NCI-H1092 treated with DMSO at 0.1 percent for 48 hours (cell line): ENCODE results near the gene TBCC.

ENCODE experiments used
- DNase-seq: peaks from one replicate; lab custom pipeline; 2025; lab: John Stamatoyannopoulos, UW

The TBCC gene

DNA sequence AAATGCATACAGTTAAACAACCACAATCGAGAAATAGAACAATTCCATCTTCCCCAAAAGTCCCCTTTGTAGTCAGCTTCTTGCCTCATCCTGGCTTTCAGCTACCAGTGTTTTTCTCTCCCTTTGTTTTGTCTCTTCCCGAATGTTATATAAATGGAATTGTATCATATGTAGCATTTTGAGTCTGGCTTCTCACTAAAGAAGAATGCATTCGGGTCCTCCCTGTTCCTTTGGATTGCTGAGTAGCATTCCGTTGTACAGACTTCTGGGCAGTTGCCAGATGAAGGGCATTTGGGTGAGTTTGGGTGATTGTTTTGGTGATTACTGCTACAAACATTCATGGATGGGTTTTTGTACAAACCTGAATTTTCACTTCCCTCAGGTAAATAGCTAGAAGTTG is 51.3 kb downstream of the TBCC start:
- no peak for DNase-seq
